ENCODE measurements around the gene BEST1. TPM values are rescaled to one million over a fixed set of nuclear protein-coding genes. Genes with fewer than 3 reads are reported as not detected.

Gene BEST1
- total RNA-seq, 1 experiment from 2014 or later: 0.17 TPM

DNA sequence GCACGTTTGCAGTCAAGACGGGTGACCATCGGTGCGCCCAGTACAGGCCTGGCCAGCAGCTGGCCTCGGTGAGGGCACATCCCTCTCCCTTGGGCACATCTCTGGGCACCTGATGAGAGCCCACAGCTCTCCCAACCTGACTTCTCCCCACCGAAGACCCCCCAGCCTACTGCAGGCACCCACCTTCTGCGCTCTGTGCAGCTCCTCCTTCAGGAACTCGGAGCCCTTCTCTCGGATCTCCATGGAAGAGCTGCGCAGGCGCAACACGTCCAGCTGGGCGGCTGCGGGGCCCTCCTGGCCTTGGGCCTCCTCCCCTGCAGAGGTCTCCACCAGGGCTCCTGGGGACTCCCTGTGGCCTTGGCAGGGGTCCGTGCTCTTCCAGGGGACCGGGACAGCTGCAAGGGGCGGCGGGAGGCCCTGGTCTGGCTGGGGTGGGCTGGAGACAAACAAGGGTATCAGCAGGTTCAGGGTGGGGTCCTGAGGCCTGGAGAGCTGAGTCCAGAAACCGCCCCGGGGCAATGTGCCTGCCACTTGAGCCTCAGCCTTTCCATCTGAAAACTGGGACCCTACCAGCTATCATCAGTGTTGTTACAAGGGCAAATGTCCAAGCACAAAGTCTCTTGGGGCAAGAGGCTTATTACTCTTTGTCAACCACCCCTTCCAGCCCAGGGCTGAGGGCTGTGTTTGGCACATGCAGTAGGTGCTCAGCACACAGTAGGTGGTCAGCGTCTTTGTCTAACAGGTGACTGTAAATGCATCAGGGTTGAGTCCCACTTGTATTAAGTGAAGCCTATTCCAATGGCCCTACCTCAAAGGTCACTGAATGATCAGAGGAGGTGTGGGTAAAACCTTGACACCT lies 42.1 kb upstream of the BEST1 start (continued):
- no peak for TF ChIP-seq USF1 (CRISPR knock-in tag; IDR thresholded peaks at IDR 0.05)
- no peak for TF ChIP-seq TCF7 (CRISPR knock-in tag; IDR thresholded peaks at IDR 0.05; ENCODE audit: low read depth)
- TF ChIP-seq CREM (CRISPR knock-in tag; IDR thresholded peaks at IDR 0.05): no peak
- TF ChIP-seq IRF2 (CRISPR knock-in tag; IDR thresholded peaks at IDR 0.05; ENCODE audit: borderline replicate concordance, low read depth): no peak
- TF ChIP-seq, protein P1, sequence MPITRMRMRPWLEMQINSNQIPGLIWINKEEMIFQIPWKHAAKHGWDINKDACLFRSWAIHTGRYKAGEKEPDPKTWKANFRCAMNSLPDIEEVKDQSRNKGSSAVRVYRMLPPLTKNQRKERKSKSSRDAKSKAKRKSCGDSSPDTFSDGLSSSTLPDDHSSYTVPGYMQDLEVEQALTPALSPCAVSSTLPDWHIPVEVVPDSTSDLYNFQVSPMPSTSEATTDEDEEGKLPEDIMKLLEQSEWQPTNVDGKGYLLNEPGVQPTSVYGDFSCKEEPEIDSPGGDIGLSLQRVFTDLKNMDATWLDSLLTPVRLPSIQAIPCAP (CRISPR knock-in tag; IDR thresholded peaks at IDR 0.05): no peak
- TF ChIP-seq FOXK1 (CRISPR knock-in tag; IDR thresholded peaks at IDR 0.05): no peak
- TF ChIP-seq, protein P2, sequence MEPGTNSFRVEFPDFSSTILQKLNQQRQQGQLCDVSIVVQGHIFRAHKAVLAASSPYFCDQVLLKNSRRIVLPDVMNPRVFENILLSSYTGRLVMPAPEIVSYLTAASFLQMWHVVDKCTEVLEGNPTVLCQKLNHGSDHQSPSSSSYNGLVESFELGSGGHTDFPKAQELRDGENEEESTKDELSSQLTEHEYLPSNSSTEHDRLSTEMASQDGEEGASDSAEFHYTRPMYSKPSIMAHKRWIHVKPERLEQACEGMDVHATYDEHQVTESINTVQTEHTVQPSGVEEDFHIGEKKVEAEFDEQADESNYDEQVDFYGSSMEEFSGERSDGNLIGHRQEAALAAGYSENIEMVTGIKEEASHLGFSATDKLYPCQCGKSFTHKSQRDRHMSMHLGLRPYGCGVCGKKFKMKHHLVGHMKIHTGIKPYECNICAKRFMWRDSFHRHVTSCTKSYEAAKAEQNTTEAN (CRISPR knock-in tag; IDR thresholded peaks at IDR 0.05): no peak
- no peak for TF ChIP-seq ATF1 (CRISPR knock-in tag; IDR thresholded peaks at IDR 0.05)

GRCh38 chr11:61908730-61909316 lies 41.3 kb upstream of the BEST1 start:
- Mint-ChIP-seq H3K9me3 (no peaks in the 10 kb centered on the region), H3K36me3 (no peaks in the 10 kb centered on the region), H3K27ac (no peak overlapping the region), H3K27me3 (ENCODE audit: low read depth) (no peaks in the 10 kb centered on the region; the same call in 1 of the 2 replicates), H3K4me3 (no peak overlapping the region), H3K4me1 (peaks cover 29% of the 10 kb centered on the region)
- CTCF ChIA-PET: interaction anchor here (0.9 to 6.2 kb wide), 8 partner anchors 10 to 199 kb away, joined by 3 to 99 read pairs (median 16); no protein-coding TSS in a partner anchor
- ATAC-seq (peak; percentile 43), DNase-seq (ENCODE audit: low spot score) (peak; percentile 50)
- POLR2A ChIA-PET: interaction anchor here (0.7 to 2.9 kb wide), 4 partner anchors 9 to 1095 kb away, joined by 3 to 11 read pairs (median 7); partner anchors contain the start of genes BEST1 and RAB3IL1
- TF ChIP-seq, protein P3, sequence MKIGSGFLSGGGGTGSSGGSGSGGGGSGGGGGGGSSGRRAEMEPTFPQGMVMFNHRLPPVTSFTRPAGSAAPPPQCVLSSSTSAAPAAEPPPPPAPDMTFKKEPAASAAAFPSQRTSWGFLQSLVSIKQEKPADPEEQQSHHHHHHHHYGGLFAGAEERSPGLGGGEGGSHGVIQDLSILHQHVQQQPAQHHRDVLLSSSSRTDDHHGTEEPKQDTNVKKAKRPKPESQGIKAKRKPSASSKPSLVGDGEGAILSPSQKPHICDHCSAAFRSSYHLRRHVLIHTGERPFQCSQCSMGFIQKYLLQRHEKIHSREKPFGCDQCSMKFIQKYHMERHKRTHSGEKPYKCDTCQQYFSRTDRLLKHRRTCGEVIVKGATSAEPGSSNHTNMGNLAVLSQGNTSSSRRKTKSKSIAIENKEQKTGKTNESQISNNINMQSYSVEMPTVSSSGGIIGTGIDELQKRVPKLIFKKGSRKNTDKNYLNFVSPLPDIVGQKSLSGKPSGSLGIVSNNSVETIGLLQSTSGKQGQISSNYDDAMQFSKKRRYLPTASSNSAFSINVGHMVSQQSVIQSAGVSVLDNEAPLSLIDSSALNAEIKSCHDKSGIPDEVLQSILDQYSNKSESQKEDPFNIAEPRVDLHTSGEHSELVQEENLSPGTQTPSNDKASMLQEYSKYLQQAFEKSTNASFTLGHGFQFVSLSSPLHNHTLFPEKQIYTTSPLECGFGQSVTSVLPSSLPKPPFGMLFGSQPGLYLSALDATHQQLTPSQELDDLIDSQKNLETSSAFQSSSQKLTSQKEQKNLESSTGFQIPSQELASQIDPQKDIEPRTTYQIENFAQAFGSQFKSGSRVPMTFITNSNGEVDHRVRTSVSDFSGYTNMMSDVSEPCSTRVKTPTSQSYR (CRISPR knock-in tag; IDR thresholded peaks at IDR 0.05): peak; percentile 62; the same call in 1 of the 2 replicates
- TF ChIP-seq ZNF671 (CRISPR knock-in tag; IDR thresholded peaks at IDR 0.05): no peak

DNA sequence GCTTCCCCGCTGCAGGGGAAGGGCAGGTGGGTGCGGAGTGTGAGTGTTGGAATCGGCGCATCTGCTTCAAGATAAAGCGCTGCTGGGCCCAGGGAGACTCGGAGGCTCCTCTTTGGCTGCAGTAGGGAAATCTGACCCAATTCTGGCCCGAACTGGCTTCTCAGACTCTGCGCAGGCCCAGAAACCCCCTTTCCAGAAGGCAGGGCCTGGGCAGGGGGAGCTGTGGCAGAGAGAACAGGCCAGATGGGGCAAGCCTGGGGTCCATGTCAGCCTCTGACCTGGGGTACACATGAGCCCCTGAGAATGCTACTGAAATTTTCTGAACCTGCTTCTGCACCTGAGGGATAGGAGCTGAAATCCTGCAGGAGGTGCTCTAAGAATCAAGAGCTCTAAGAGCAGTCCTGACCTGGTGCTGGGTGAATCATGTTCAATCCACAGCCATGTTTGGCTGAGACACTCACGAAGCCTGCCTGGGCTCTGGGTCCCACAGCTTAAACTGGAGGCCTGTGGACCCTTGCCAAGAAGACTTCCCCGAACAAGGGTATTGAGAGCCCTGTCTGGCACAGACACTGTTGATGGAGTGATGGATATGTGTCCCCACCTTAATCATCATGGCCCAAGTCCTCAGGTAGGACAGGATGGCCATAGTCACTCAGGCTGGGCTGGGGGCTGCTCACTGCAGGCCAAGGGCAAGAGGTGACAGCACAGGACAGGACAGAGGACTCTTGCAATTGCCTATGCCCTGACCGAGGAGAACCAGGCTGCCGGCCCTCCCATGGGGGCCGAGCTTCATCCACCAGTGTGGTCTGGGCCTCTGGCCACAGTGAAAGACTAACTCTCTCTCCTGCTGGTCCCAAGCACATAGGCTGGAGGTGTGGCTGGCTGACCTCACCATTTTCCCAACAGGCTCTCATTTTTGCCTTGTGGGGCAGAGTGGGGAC lies 39.7 kb upstream of the BEST1 start:
- Mint-ChIP-seq H3K4me3 (no peak overlapping the region), H3K27me3 (ENCODE audit: low read depth) (peaks cover 3% of the 10 kb centered on the region), H3K27ac (no peak overlapping the region), H3K36me3 (no peaks in the 10 kb centered on the region), H3K9me3 (no peaks in the 10 kb centered on the region), H3K4me1 (peaks cover 19% of the 10 kb centered on the region)
- TF ChIP-seq ZBTB21 (CRISPR knock-in tag; IDR thresholded peaks at IDR 0.05; ENCODE audit: borderline replicate concordance) (no peak), NR1H2 (CRISPR knock-in tag; IDR thresholded peaks at IDR 0.05) (no peak), ZNF423 (CRISPR knock-in tag; IDR thresholded peaks at IDR 0.05) (no peak), IRF2 (CRISPR knock-in tag; IDR thresholded peaks at IDR 0.05; ENCODE audit: borderline replicate concordance, low read depth) (no peak), ZNF121 (CRISPR knock-in tag; IDR thresholded peaks at IDR 0.05) (no peak), TCF7 (CRISPR knock-in tag; IDR thresholded peaks at IDR 0.05; ENCODE audit: low read depth) (no peak), ZNF671 (CRISPR knock-in tag; IDR thresholded peaks at IDR 0.05) (no peak), GRHL2 (CRISPR knock-in tag; IDR thresholded peaks at IDR 0.05; ENCODE audit: insufficient replicate concordance, severe bottlenecking) (no peak)
- TF ChIP-seq, protein P4, sequence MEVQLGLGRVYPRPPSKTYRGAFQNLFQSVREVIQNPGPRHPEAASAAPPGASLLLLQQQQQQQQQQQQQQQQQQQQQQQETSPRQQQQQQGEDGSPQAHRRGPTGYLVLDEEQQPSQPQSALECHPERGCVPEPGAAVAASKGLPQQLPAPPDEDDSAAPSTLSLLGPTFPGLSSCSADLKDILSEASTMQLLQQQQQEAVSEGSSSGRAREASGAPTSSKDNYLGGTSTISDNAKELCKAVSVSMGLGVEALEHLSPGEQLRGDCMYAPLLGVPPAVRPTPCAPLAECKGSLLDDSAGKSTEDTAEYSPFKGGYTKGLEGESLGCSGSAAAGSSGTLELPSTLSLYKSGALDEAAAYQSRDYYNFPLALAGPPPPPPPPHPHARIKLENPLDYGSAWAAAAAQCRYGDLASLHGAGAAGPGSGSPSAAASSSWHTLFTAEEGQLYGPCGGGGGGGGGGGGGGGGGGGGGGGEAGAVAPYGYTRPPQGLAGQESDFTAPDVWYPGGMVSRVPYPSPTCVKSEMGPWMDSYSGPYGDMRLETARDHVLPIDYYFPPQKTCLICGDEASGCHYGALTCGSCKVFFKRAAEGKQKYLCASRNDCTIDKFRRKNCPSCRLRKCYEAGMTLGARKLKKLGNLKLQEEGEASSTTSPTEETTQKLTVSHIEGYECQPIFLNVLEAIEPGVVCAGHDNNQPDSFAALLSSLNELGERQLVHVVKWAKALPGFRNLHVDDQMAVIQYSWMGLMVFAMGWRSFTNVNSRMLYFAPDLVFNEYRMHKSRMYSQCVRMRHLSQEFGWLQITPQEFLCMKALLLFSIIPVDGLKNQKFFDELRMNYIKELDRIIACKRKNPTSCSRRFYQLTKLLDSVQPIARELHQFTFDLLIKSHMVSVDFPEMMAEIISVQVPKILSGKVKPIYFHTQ (CRISPR knock-in tag; IDR thresholded peaks at IDR 0.05): no peak
- TF ChIP-seq, protein P5, sequence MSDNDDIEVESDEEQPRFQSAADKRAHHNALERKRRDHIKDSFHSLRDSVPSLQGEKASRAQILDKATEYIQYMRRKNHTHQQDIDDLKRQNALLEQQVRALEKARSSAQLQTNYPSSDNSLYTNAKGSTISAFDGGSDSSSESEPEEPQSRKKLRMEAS (CRISPR knock-in tag; IDR thresholded peaks at IDR 0.05): no peak
- TF ChIP-seq, protein P6, sequence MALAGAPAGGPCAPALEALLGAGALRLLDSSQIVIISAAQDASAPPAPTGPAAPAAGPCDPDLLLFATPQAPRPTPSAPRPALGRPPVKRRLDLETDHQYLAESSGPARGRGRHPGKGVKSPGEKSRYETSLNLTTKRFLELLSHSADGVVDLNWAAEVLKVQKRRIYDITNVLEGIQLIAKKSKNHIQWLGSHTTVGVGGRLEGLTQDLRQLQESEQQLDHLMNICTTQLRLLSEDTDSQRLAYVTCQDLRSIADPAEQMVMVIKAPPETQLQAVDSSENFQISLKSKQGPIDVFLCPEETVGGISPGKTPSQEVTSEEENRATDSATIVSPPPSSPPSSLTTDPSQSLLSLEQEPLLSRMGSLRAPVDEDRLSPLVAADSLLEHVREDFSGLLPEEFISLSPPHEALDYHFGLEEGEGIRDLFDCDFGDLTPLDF (CRISPR knock-in tag; IDR thresholded peaks at IDR 0.05): no peak
- DNase-seq (ENCODE audit: low spot score) (no peak), ATAC-seq (no peak)
- CTCF ChIA-PET: interaction anchor here (0.6 to 6.2 kb wide), 7 partner anchors 12 to 172 kb away, joined by 3 to 99 read pairs (median 14); no protein-coding TSS in a partner anchor
- POLR2A ChIA-PET: no interaction called here

All from WTC11 (cell line).